ENCODE results near the gene IQCN. TPM values are rescaled to one million over a fixed set of nuclear protein-coding genes. Genes with fewer than 3 reads are reported as not detected.

The IQCN gene
- total RNA-seq, 4 donors from 2014 or later: 1.0 to 41.1 (median 3.0) TPM

DNA sequence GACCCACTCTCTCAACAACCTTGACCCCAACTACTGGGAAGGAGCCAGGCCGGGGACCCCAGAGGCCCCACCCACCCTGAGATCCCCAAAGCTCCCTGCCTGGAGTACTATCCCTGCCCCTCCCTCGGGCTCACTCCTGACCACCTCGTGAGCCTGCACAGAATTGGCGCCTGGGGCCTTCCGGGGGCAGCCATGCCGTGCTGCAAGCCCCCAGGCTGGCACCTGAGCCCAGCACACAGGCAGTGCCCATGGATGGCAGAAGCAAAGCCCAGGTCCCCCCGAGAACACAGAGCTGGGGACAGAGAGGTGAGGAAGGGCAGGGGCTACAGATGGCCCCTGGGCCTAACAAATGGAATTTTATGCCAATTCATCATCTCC, 34.7 kb upstream of the IQCN start:
- no peak for DNase-seq
- intact Hi-C loops (cut with DNase I; ENCODE audit: low total_unique reads): no loop called here
- no peak for TF ChIP-seq POLR2A (IDR thresholded peaks at IDR 0.05)
- TF ChIP-seq, protein P1, sequence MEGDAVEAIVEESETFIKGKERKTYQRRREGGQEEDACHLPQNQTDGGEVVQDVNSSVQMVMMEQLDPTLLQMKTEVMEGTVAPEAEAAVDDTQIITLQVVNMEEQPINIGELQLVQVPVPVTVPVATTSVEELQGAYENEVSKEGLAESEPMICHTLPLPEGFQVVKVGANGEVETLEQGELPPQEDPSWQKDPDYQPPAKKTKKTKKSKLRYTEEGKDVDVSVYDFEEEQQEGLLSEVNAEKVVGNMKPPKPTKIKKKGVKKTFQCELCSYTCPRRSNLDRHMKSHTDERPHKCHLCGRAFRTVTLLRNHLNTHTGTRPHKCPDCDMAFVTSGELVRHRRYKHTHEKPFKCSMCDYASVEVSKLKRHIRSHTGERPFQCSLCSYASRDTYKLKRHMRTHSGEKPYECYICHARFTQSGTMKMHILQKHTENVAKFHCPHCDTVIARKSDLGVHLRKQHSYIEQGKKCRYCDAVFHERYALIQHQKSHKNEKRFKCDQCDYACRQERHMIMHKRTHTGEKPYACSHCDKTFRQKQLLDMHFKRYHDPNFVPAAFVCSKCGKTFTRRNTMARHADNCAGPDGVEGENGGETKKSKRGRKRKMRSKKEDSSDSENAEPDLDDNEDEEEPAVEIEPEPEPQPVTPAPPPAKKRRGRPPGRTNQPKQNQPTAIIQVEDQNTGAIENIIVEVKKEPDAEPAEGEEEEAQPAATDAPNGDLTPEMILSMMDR (IDR thresholded peaks at IDR 0.05): no peak
- peak overlapping the region; percentile 100 for H3K27ac ChIP-seq
- H3K9me3 ChIP-seq: no peaks in the 10 kb centered on the region
- no peaks in the 10 kb centered on the region for H3K36me3 ChIP-seq
- peaks cover 2 to 8% of the 10 kb centered on the region in 2 donors for H3K4me1 ChIP-seq
- no peaks in the 10 kb centered on the region for H3K27me3 ChIP-seq
- no peak overlapping the region for H3K4me3 ChIP-seq

GRCh38 chr19:18308051-18308947, 34.0 kb upstream of the IQCN start:
- Histone ChIP-seq H3K9me3 (no peaks in the 10 kb centered on the region), H3K4me3 (no peak overlapping the region), H3K4me1 (peaks cover 5 to 14% of the 10 kb centered on the region in 2 donors), H3K27me3 (no peaks in the 10 kb centered on the region), H3K27ac (peak overlapping the region; percentile 100), H3K36me3 (no peaks in the 10 kb centered on the region)
- TF ChIP-seq, protein P1 (IDR thresholded peaks at IDR 0.05): no peak
- TF ChIP-seq POLR2A (IDR thresholded peaks at IDR 0.05): no peak
- intact Hi-C loops (cut with DNase I; ENCODE audit: low total_unique reads): no loop called here
- no peak for DNase-seq

- Histone ChIP-seq H3K9me3 (no peaks in the 10 kb centered on the region), H3K4me3 (no peak overlapping the region), H3K4me1 (peaks cover 5 to 23% of the 10 kb centered on the region in 2 donors), H3K27ac (peak overlapping the region; percentile 100), H3K36me3 (no peaks in the 10 kb centered on the region), H3K27me3 (no peaks in the 10 kb centered on the region)
- TF ChIP-seq POLR2A (IDR thresholded peaks at IDR 0.05): no peak
- TF ChIP-seq, protein P1 (IDR thresholded peaks at IDR 0.05): peak in 1 of 4 experiments; percentile 12
- intact Hi-C loops (cut with DNase I; ENCODE audit: low total_unique reads): no loop called here
- no peak for DNase-seq
These were observed 33.0 kb upstream of the IQCN start for GRCh38 chr19:18307271-18307681.

DNA sequence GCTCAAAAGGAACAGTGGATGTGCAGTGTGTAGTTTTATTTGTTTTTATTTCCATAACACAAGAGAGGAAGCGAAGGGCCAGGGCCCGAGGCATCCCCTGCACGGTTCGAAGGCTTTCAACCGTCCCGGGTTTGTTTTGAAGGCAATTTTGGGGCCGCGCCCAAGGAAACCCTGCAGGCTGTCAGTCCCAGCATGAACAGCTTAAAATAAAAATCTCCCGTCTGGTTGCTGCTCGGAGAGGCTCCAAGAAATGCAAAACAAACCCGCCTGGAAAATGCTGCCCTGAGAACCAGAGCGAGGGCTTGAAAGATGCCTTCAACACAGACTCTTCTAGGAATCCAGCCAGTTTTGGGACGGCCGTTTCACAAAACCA, 32.6 kb upstream of the IQCN start:
- H3K4me3 ChIP-seq: no peak overlapping the region
- H3K27me3 ChIP-seq: no peaks in the 10 kb centered on the region
- DNase-seq: peak in 1 of 2 donors; percentile 62
- no peaks in the 10 kb centered on the region for H3K36me3 ChIP-seq
- H3K27ac ChIP-seq: peak overlapping the region; percentile 100
- H3K4me1 ChIP-seq: peaks cover 5 to 24% of the 10 kb centered on the region in 2 donors
- intact Hi-C loops (cut with DNase I; ENCODE audit: low total_unique reads): no loop called here
- H3K9me3 ChIP-seq: no peaks in the 10 kb centered on the region
- no peak for TF ChIP-seq POLR2A (IDR thresholded peaks at IDR 0.05)
- TF ChIP-seq, protein P1 (IDR thresholded peaks at IDR 0.05): no peak

GRCh38 chr19:18306209-18306887, 32.1 kb upstream of the IQCN start:
- H3K27ac ChIP-seq: peak overlapping the region; percentile 100
- no peak for DNase-seq

More at GRCh38 chr19:18306209-18306887, 32.1 kb upstream of the IQCN start:
- no peaks in the 10 kb centered on the region for H3K36me3 ChIP-seq
- no peak overlapping the region for H3K4me3 ChIP-seq
- H3K27me3 ChIP-seq: no peaks in the 10 kb centered on the region
- TF ChIP-seq, protein P1 (IDR thresholded peaks at IDR 0.05): no peak
- no peak for TF ChIP-seq POLR2A (IDR thresholded peaks at IDR 0.05)
- no peaks in the 10 kb centered on the region for H3K9me3 ChIP-seq
- intact Hi-C loops (cut with DNase I; ENCODE audit: low total_unique reads): no loop called here
- peaks cover 5 to 28% of the 10 kb centered on the region in 2 donors for H3K4me1 ChIP-seq

All from uterus (tissue), 4 donors.